Stimulated activated CD8-positive, alpha-beta memory T cell treated with anti-CD3 and anti-CD28 coated beads, Interleukin-4, amount 100 ng/mL, for 48 hours (primary cell): Measurements from ENCODE around the gene CPXM1.
"Not testable (repeated sequence)": the region's sequence is repeated elsewhere in the genome, so short reads cannot be mapped to it uniquely, and the experiment has no call there.

Source experiments
- DNase-seq: peaks from one replicate; pipeline ENCODE4 v3.0.0-alpha.2; 2020

Gene CPXM1

DNA sequence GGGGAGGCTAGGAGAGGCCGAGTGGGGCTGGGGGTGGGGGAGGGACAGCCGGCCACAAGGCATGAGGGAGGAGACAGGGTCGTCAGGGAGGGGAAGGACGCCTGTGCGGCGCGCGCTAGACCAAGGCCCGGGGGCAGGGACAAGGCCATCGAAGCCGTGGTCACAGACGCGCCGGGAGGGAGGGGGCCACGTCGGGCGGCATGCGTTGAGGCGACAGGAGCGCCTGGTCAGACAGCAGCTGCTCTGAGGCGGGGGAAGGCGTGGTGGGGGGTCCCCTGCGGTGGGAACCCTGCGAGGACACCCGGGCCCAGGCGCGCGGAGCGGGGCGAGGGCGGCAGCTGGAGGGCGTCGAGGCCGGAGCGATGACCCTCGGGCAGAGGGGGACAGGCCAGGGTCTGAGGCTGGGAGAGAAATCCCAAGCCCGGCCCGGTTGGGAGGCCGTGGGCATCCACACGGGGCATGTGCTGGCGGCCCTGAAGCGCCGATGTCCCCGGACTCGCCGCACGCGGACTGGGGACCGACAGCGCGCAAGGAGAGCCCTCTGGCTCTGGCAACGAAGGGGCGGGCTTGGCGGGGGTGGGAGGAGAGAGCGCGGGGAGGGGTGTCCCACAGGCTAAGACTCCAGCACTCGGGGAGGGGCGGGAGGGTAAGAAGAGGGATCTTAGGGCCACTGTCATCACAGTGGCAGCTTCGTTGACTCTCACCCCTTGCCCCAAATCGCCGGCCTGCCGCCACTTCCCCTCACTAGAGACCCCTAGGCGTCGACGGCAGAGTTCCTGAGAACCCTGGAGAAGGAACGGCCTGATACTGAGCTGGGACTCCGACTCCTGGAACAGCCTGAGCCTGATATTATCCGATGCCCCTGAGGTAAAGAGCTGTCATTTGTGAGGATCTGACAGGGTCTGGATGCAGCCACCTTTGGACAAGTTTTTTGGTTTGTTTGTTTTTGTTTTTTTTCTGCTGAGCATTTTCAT is 20.8 kb upstream of the CPXM1 start:
- no peak for DNase-seq

GRCh38 chr20:2820084-2820895 is 19.9 kb upstream of the CPXM1 start:
- no peak for DNase-seq

- DNase-seq, result peak; percentile 14
Observed at GRCh38 chr20:2817891-2818595, 17.6 kb upstream of the CPXM1 start.

- DNase-seq, result peak; percentile 3
Observed at GRCh38 chr20:2817341-2817726, 16.9 kb upstream of the CPXM1 start.

- no peak for DNase-seq
Observed at GRCh38 chr20:2816583-2817340, 16.3 kb upstream of the CPXM1 start.

- no peak for DNase-seq
Observed at GRCh38 chr20:2816030-2816582, 15.7 kb upstream of the CPXM1 start, which contains the start of gene TMEM239. Gene TMEM239 (plus strand): TSS chr20:2816364. CDS start chr20:2816555, 191 bp downstream.

GRCh38 chr20:2815242-2815900 is 14.9 kb upstream of the CPXM1 start:
- no peak for DNase-seq

DNA sequence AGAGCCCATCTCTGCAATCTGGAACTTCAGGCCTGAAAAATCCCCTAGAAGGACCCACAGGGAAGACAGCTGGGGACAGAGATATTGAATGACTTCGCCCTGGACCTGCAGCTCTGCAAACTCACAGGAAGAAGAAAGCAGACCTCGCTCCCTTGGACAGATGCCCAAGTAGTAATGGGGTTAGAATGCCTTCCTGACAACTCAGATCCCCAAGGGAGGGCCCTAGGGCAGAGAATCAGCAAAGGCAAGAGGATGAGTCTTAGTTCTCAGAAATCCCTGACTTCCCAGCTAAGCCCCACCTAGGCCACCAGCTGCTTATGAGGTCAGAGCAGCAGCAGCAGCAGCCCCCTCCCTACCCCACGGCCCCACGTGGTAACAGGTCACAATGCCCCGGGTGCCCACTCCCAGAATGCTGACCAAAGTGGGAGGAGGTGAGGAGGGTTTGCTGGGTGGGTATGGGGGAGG is 14.2 kb upstream of the CPXM1 start, which contains the start of gene C20orf141:
Gene C20orf141 (plus strand): TSS at position 401 of the 465 bp plus-strand sequence. CDS start 198 bp downstream, outside the sequence.
- DNase-seq, result no peak

DNA sequence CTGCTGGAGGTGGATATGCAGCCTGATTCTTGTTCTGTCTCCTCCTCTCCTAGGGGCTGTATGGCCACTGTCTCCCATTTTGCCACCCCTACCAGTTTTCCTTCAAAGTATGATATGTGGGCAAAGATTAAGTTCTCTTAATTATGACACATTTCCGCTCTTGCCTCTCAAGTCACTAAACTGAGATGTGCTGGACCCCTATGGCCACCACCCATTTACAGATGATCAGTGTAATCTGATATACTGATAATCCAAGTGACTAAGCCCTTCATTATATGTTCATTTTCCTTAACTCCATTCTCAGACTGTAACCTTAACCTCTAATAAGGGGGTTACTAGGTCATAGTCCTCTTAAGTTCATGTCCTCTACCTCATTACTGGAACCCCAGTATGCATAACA is 13.6 kb upstream of the CPXM1 start:
- no peak for DNase-seq

GRCh38 chr20:2812189-2812588 is 11.8 kb upstream of the CPXM1 start:
- DNase-seq, result no peak

- DNase-seq, result no peak
Observed at GRCh38 chr20:2809690-2810089, 9.3 kb upstream of the CPXM1 start.

DNA sequence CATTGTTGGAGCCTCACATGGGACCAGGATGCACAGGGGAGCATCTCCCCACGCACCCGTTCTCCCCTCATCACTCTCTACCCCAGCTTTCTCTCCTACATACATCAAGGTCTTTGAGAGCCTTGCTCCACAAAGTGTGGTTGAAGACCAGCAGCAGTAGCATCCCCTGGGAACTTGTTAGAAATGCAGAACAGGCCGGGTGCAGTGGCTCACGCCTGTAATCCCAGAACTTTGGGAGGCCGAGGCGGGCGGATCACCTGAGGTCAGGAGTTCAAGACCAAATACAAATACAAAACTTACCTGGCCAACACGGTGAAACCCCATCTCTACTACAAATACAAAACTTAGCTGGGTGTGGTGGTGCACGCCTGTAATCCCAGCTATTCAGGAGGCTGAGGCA is 7.5 kb upstream of the CPXM1 start:
- not testable (repeated sequence) for DNase-seq

- DNase-seq, result no peak
Observed at GRCh38 chr20:2807019-2807418, 6.6 kb upstream of the CPXM1 start.

DNA sequence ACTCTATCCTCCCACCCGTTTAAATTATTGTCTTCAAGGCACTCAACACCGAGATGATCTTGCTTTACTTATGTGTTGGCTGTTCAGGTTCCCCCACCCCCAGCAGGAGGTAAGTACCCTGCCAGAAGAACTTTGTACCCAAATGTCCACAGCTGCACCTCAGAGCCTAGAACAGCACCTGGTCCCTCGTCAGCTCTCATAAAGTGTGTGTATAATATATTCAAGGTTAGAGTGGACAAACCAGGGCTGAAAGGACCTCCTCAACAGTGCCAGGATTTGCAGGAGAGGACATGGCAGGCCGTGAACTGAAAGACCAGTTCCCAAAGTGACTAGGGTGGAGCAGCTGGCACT is 5.9 kb upstream of the CPXM1 start:
- DNase-seq, result no peak

DNA sequence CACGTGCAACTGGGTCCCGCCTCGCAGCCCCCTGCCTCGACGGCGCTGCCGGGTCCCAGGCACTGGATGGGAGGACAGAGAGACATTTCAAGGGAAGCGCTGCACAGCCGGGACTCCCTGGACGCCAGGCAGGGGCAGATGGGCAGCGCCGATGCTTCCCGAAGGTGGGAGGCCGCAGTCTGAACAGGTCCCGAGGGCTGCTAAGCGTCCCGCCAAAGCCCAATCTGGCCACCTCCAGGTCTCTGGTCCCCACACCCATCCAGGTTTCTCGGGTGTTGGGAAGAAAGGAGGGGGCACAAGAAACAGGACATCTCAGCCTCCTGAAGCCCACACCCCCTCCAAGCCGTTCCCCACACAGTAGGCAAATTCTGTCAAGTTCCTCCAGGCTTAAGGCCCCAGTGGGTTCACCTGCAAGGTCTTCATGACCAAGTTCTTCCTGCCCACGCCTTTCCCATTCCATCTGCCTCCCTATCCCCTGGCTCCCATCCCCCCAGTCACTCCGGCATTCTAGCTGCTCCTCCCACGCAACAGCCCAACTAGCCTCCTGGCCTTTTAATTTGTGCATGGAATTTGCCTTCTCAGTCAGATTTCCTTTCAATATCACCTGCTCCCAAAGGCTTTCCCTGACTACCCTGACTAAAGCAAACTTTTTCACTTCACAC is 5.4 kb upstream of the CPXM1 start:
- DNase-seq, result no peak

- no peak for DNase-seq
Observed at GRCh38 chr20:2804852-2805688, 4.6 kb upstream of the CPXM1 start.

GRCh38 chr20:2804041-2804828 is 3.8 kb upstream of the CPXM1 start:
- DNase-seq, result no peak

GRCh38 chr20:2801286-2801728 is 880 bp upstream of the CPXM1 start:
- DNase-seq, result no peak
